Panc1 (cell line): ENCODE data around the gene RANBP3. TPM values are rescaled to one million over a fixed set of nuclear protein-coding genes. Genes with fewer than 3 reads are reported as not detected.

Experiments used
- ATAC-seq: fragments of 200-7000 bp; cut with Tn5 transposase; 2 replicates; pipeline ENCODE4 v1.9.1; 2020; ENCODE audit warnings: mild to moderate bottlenecking, moderate library complexity
- BruUV-seq: library from RNA; stranded (reverse); fragments of 400-500 nt; replicated peaks from 2 replicates; lab custom pipeline; 2021; lab: Mats Ljungman, UMichigan
- CTCF ChIA-PET: fragments of 300-600 bp; sonication (Branson Sonifier 250); formaldehyde crosslinking; loops from one replicate; lab custom pipeline; 2022; ENCODE audit warnings: antibody characterized with exemption; lab: Charles Lee
- POLR2A ChIA-PET: fragments of 300-600 bp; sonication (Branson Sonifier 250); formaldehyde crosslinking; loops from one replicate; lab custom pipeline; 2022; ENCODE audit warnings: antibody characterized with exemption; lab: Charles Lee
- DNase-seq: peaks from one replicate; pipeline ENCODE4 v3.0.0-alpha.2; 2010; ENCODE audit warnings: low read depth, low spot score
- H3K27ac ChIP-seq: 2 replicates; pipeline ENCODE4 v1.5.1; 2011; ENCODE audit warnings: mild to moderate bottlenecking, low read length, inconsistent platforms
- H3K27me3 ChIP-seq: fragments of 200-500 bp; sonication (Bioruptor generic); 2 replicates; pipeline ENCODE4 v1.6.0; 2014; ENCODE audit warnings: low read length, inconsistent platforms; ENCODE audit not compliant: control insufficient read depth, insufficient read depth
- H3K36me3 ChIP-seq: fragments of 200-500 bp; sonication (Bioruptor generic); 2 replicates; pipeline ENCODE4 v1.5.1; 2014; ENCODE audit warnings: inconsistent platforms, mild to moderate bottlenecking, low read length, moderate library complexity; ENCODE audit not compliant: control insufficient read depth, insufficient read depth
- H3K4me1 ChIP-seq: 2 replicates; pipeline ENCODE4 v1.5.1; 2011; ENCODE audit warnings: inconsistent platforms, mild to moderate bottlenecking, low read length, moderate library complexity; ENCODE audit not compliant: control insufficient read depth, insufficient read depth
- H3K4me3 ChIP-seq, 2 experiments: 2 replicates each; pipeline ENCODE4 v1.5.1; 2011 to 2012; ENCODE audit warnings: low read depth in 2 of 2, low read length in 2 of 2, mild to moderate bottlenecking in 2 of 2, inconsistent platforms in 1 of 2, moderate library complexity in 1 of 2
- H3K9me3 ChIP-seq: fragments of 200-500 bp; sonication (Bioruptor generic); 2 replicates; pipeline ENCODE4 v1.5.1; 2014; ENCODE audit warnings: low read depth, mild to moderate bottlenecking, inconsistent platforms, low read length, moderate library complexity; ENCODE audit not compliant: control insufficient read depth, insufficient read depth
- CTCF ChIP-seq: fragments of 450-650 bp; IDR thresholded peaks from 2 replicates; pipeline ENCODE4 v1.5.1; 2017; ENCODE audit warnings: mild to moderate bottlenecking
- POLR2AphosphoS5 ChIP-seq: IDR thresholded peaks from 2 replicates; pipeline ENCODE4 v1.6.1; 2012; ENCODE audit warnings: mild to moderate bottlenecking, low read depth, low read length, moderate library complexity
- REST ChIP-seq, 2 experiments: IDR thresholded peaks; 2 replicates each; pipeline ENCODE4 v1.6.1; 2011 to 2012; ENCODE audit warnings: low read depth in 2 of 2, control low read depth in 1 of 2, low read length in 1 of 2, mild to moderate bottlenecking in 1 of 2, moderate library complexity in 1 of 2; ENCODE audit not compliant: insufficient read depth in 1 of 2
- SIN3A ChIP-seq: IDR thresholded peaks from 2 replicates; pipeline ENCODE4 v1.6.1; 2012; ENCODE audit warnings: low read depth, mild to moderate bottlenecking, low read length, moderate library complexity, borderline replicate concordance; ENCODE audit not compliant: insufficient read depth
- TCF7L2 ChIP-seq: IDR thresholded peaks from 2 replicates; pipeline ENCODE4 v1.6.1; 2011; ENCODE audit warnings: mild to moderate bottlenecking, low read depth, low read length, inconsistent platforms
- in situ Hi-C: cut with HindIII; loops from 2 replicates; pipeline ENCODE4 v1.10.0; 2016; ENCODE audit warnings: low sequenced_read_pairs, low pct_unique_long_range_greater_than_20kb
- intact Hi-C: fragments of 100-400 bp; cut with micrococcal nuclease; formaldehyde crosslinking; loops from one replicate; pipeline ENCODE4 v1.10.0; 2022; ENCODE audit not compliant: unreplicated experiment
- total RNA-seq: library from RNA; stranded (reverse); gene quantifications from one replicate; pipeline ENCODE4 v1.2.1, GENCODE V29; 2021; ENCODE audit not compliant: unreplicated experiment

Gene RANBP3
- total RNA-seq, 1 experiment from 2014 or later = 54.6 TPM

GRCh38 chr19:5966215-5966614 lies 11.7 kb downstream of the RANBP3 start:
- no peak overlapping the region for H3K4me3 ChIP-seq
- ChIA-PET CTCF (interaction anchor here (0.6 kb wide), 1 partner anchor 236 kb away, joined by 8 read pairs; no protein-coding TSS in a partner anchor), POLR2A (no interaction called here)
- no peaks in the 10 kb centered on the region for H3K9me3 ChIP-seq
- ATAC-seq (no peak), DNase-seq (no peak)
- TF ChIP-seq SIN3A (no peak), REST (IDR thresholded peaks at IDR 0.05; ENCODE audit: insufficient read depth in 1 of 2, low read depth in 2 of 2, low read length in 1 of 2) (no peak), TCF7L2 (no peak), CTCF (no peak), POLR2AphosphoS5 (no peak)
- in situ Hi-C loops = no loop called here
- peaks cover 12% of the 10 kb centered on the region for H3K4me1 ChIP-seq
- no TSS peak for BruUV-seq
- no peaks in the 10 kb centered on the region for H3K36me3 ChIP-seq
- H3K27ac ChIP-seq = no peak overlapping the region
- H3K27me3 ChIP-seq = no peaks in the 10 kb centered on the region
- intact Hi-C loops = no loop called here

GRCh38 chr19:5964816-5965565 lies 12.9 kb downstream of the RANBP3 start:
- Histone ChIP-seq H3K27me3 (no peaks in the 10 kb centered on the region), H3K4me1 (peaks cover 12% of the 10 kb centered on the region), H3K36me3 (no peaks in the 10 kb centered on the region), H3K4me3 (no peak overlapping the region), H3K9me3 (no peaks in the 10 kb centered on the region), H3K27ac (no peak overlapping the region)
- ChIA-PET POLR2A (no interaction called here), CTCF (interaction anchor here (0.7 kb wide), 1 partner anchor 643 kb away, joined by 5 read pairs; no protein-coding TSS in a partner anchor)
- TF ChIP-seq POLR2AphosphoS5 (no peak), SIN3A (no peak), TCF7L2 (no peak), REST (IDR thresholded peaks at IDR 0.05; ENCODE audit: insufficient read depth in 1 of 2, low read depth in 2 of 2, low read length in 1 of 2) (no peak), CTCF (no peak)
- in situ Hi-C loops (no loop called here), intact Hi-C loops (no loop called here)
- DNase-seq (no peak), ATAC-seq (no peak)
- no TSS peak for BruUV-seq
